ENCODE measurements around the gene MLLT3. TPM values are rescaled to one million over a fixed set of nuclear protein-coding genes. Genes with fewer than 3 reads are reported as not detected.

Gene MLLT3
- total RNA-seq, 1 experiment from 2014 or later = 7.0 TPM

DNA sequence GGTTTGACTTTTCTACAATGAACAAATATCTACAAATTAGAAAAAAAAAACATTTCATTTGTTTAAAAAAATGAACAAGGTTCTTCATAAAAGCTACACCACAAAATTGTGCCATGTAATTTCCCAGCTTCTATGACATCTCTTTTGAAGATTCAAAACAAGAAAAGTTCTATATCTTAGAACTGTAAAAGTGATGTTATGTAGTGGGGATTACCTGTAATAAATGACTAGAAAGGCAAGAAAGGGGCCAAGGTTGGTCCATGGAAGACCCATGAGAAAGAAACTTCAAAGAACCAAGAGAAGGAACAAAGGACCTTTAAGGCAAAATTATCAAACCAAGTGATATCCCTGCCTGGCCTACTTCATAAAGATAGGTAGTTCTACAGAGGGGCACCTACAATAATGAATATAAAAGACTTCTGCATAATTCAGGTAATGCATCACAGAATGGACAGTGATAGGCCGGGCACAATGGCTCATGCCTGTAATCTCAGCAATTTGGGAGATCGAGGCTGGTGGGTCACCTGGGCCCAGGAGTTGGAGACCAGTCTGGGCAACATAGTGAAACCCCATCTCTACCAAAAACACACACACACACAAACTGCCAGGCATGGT, 7.6 kb downstream of the MLLT3 start:
- ATAC-seq (no peak), DNase-seq (ENCODE audit: low spot score) (no peak)
- TF ChIP-seq, protein P1, sequence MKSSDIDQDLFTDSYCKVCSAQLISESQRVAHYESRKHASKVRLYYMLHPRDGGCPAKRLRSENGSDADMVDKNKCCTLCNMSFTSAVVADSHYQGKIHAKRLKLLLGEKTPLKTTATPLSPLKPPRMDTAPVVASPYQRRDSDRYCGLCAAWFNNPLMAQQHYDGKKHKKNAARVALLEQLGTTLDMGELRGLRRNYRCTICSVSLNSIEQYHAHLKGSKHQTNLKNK (CRISPR knock-in tag; IDR thresholded peaks at IDR 0.05) = no peak
- TF ChIP-seq ELF4 (CRISPR knock-in tag; IDR thresholded peaks at IDR 0.05; ENCODE audit: low read depth) = no peak
- no peak for TF ChIP-seq CBFB (CRISPR knock-in tag; IDR thresholded peaks at IDR 0.05; ENCODE audit: low read depth)
- no peak for TF ChIP-seq NR2C2 (CRISPR knock-in tag; IDR thresholded peaks at IDR 0.05)
- no peak for TF ChIP-seq ZNF232 (CRISPR knock-in tag; IDR thresholded peaks at IDR 0.05)
- H3K27ac Mint-ChIP-seq = no peak overlapping the region
- CTCF ChIA-PET = no interaction called here
- POLR2A ChIA-PET = no interaction called here
- no peaks in the 10 kb centered on the region for H3K9me3 Mint-ChIP-seq
- no peaks in the 10 kb centered on the region for H3K36me3 Mint-ChIP-seq
- H3K27me3 Mint-ChIP-seq (ENCODE audit: low read depth) = peaks cover 15% of the 10 kb centered on the region
- H3K4me1 Mint-ChIP-seq = peaks cover 5% of the 10 kb centered on the region
- H3K4me3 Mint-ChIP-seq = no peak overlapping the region

- no peaks in the 10 kb centered on the region for H3K27me3 Mint-ChIP-seq (ENCODE audit: low read depth)
- no peaks in the 10 kb centered on the region for H3K36me3 Mint-ChIP-seq
- no peak overlapping the region for H3K27ac Mint-ChIP-seq
- ATAC-seq = peak; percentile 65
- ChIA-PET CTCF (interaction anchor here (0.7 to 1.5 kb wide), 12 partner anchors 9 to 1147 kb away, joined by 3 to 9 read pairs (median 3); partner anchors contain the start of gene MLLT3), POLR2A (no interaction called here)
- DNase-seq (ENCODE audit: low spot score) = no peak
- H3K9me3 Mint-ChIP-seq = no peaks in the 10 kb centered on the region
- peaks cover 2% of the 10 kb centered on the region for H3K4me1 Mint-ChIP-seq
- H3K4me3 Mint-ChIP-seq = no peak overlapping the region
- TF ChIP-seq, protein P2, sequence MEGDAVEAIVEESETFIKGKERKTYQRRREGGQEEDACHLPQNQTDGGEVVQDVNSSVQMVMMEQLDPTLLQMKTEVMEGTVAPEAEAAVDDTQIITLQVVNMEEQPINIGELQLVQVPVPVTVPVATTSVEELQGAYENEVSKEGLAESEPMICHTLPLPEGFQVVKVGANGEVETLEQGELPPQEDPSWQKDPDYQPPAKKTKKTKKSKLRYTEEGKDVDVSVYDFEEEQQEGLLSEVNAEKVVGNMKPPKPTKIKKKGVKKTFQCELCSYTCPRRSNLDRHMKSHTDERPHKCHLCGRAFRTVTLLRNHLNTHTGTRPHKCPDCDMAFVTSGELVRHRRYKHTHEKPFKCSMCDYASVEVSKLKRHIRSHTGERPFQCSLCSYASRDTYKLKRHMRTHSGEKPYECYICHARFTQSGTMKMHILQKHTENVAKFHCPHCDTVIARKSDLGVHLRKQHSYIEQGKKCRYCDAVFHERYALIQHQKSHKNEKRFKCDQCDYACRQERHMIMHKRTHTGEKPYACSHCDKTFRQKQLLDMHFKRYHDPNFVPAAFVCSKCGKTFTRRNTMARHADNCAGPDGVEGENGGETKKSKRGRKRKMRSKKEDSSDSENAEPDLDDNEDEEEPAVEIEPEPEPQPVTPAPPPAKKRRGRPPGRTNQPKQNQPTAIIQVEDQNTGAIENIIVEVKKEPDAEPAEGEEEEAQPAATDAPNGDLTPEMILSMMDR (IDR thresholded peaks at IDR 0.05) = 0 out of 2 replicates have a peak, but pooled peaks have one; percentile 15
- TF ChIP-seq ZSCAN18 (CRISPR knock-in tag; IDR thresholded peaks at IDR 0.05) (no peak), MXD4 (CRISPR knock-in tag; IDR thresholded peaks at IDR 0.05; ENCODE audit: borderline replicate concordance) (no peak), CDX4 (CRISPR knock-in tag; IDR thresholded peaks at IDR 0.05; ENCODE audit: borderline replicate concordance) (no peak), ZBTB43 (CRISPR knock-in tag; IDR thresholded peaks at IDR 0.05) (no peak), ESRRA (CRISPR knock-in tag; IDR thresholded peaks at IDR 0.05; ENCODE audit: borderline replicate concordance) (no peak), CREB1 (CRISPR knock-in tag; IDR thresholded peaks at IDR 0.05) (no peak)
- TF ChIP-seq, protein P3, sequence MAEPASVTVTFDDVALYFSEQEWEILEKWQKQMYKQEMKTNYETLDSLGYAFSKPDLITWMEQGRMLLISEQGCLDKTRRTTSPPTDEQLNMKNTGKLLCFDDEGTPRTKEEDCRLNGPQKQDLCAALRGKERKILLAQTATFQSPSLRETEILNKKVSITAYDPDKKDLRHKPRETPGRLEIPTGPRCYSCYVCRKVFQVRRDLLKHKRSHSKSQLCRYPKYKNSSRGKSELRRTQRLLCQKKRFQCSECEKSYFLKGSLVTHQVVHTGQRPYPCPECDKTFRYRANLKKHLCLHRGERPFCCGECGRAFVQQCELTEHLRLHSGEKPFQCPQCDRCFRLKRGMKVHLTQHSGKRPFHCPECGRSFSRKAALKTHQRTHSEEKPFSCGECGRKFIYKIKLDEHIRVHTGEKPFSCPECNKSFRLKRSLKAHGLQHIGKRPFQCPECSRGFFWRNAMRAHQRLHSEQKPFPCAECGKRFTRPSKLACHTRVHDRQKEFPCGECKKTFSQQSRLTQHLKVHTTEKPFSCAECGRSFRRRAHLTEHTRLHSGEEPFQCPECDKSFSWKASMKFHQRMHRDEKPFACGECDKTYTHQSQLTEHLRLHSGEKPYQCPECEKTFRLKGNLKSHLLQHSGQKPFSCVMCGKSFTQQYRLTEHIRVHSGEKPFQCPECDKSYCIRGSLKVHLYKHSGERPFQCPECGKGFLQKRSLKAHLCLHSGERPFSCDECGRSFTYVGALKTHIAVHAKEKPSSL (CRISPR knock-in tag; conservative IDR thresholded peaks at IDR 0.05) = no peak
- TF ChIP-seq, protein P4, sequence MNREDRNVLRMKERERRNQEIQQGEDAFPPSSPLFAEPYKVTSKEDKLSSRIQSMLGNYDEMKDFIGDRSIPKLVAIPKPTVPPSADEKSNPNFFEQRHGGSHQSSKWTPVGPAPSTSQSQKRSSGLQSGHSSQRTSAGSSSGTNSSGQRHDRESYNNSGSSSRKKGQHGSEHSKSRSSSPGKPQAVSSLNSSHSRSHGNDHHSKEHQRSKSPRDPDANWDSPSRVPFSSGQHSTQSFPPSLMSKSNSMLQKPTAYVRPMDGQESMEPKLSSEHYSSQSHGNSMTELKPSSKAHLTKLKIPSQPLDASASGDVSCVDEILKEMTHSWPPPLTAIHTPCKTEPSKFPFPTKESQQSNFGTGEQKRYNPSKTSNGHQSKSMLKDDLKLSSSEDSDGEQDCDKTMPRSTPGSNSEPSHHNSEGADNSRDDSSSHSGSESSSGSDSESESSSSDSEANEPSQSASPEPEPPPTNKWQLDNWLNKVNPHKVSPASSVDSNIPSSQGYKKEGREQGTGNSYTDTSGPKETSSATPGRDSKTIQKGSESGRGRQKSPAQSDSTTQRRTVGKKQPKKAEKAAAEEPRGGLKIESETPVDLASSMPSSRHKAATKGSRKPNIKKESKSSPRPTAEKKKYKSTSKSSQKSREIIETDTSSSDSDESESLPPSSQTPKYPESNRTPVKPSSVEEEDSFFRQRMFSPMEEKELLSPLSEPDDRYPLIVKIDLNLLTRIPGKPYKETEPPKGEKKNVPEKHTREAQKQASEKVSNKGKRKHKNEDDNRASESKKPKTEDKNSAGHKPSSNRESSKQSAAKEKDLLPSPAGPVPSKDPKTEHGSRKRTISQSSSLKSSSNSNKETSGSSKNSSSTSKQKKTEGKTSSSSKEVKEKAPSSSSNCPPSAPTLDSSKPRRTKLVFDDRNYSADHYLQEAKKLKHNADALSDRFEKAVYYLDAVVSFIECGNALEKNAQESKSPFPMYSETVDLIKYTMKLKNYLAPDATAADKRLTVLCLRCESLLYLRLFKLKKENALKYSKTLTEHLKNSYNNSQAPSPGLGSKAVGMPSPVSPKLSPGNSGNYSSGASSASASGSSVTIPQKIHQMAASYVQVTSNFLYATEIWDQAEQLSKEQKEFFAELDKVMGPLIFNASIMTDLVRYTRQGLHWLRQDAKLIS (CRISPR knock-in tag; IDR thresholded peaks at IDR 0.05; ENCODE audit: borderline replicate concordance) = no peak
These were observed 10.5 kb downstream of the MLLT3 start for GRCh38 chr9:20611691-20612287.
